Loucy (cell line): Measurements from ENCODE around the gene SBK2.

Experiments used
- EZH2phosphoT487 ChIP-seq: fragments of 200-600 bp; IDR thresholded peaks from 2 replicates; pipeline ENCODE4 v1.6.1; 2018; ENCODE audit warnings: antibody characterized with exemption, mild to moderate bottlenecking, moderate library complexity, borderline replicate concordance
- TF ChIP-seq, protein P1 (sequence below): fragments of 200-600 bp; sonication (generic); conservative IDR thresholded peaks from 2 replicates; pipeline ENCODE4 v1.5.1; 2014; ENCODE audit warnings: mild to moderate bottlenecking, antibody characterized with exemption, low read length

GRCh38 chr19:55578031-55578760, 41.3 kb upstream of the SBK2 start:
- TF ChIP-seq, protein P1, sequence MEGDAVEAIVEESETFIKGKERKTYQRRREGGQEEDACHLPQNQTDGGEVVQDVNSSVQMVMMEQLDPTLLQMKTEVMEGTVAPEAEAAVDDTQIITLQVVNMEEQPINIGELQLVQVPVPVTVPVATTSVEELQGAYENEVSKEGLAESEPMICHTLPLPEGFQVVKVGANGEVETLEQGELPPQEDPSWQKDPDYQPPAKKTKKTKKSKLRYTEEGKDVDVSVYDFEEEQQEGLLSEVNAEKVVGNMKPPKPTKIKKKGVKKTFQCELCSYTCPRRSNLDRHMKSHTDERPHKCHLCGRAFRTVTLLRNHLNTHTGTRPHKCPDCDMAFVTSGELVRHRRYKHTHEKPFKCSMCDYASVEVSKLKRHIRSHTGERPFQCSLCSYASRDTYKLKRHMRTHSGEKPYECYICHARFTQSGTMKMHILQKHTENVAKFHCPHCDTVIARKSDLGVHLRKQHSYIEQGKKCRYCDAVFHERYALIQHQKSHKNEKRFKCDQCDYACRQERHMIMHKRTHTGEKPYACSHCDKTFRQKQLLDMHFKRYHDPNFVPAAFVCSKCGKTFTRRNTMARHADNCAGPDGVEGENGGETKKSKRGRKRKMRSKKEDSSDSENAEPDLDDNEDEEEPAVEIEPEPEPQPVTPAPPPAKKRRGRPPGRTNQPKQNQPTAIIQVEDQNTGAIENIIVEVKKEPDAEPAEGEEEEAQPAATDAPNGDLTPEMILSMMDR: no peak
- no peak for TF ChIP-seq EZH2phosphoT487
